Progenitor cell of endocrine pancreas (in vitro differentiated cells): ENCODE data around the gene CDK14. TPM values are rescaled to one million over a fixed set of nuclear protein-coding genes. Genes with fewer than 3 reads are reported as not detected.
A peak's percentile ranks its signal among the peaks of the same experiment; 100 is the strongest.
"Not testable (repeated sequence)": the region's sequence is repeated elsewhere in the genome, so short reads cannot be mapped to it uniquely, and the experiment has no call there.

ENCODE experiments used
- DNase-seq: peaks from one replicate; pipeline ENCODE4 v3.0.0; 2021; ENCODE audit warnings: low spot score; ENCODE audit not compliant: unreplicated experiment
- H3K27ac Mint-ChIP-seq: 2 replicates; pipeline ENCODE4 v1.8.0; 2021; ENCODE audit warnings: mild to moderate bottlenecking, moderate library complexity, mixed read lengths
- H3K27me3 Mint-ChIP-seq: 2 replicates; pipeline ENCODE4 v1.8.0; 2021; ENCODE audit warnings: mixed read lengths
- H3K36me3 Mint-ChIP-seq: 2 replicates; pipeline ENCODE4 v1.8.0; 2022; ENCODE audit warnings: mixed read lengths; ENCODE audit not compliant: insufficient read depth
- H3K4me1 Mint-ChIP-seq: 2 replicates; pipeline ENCODE4 v1.8.0; 2021; ENCODE audit warnings: low read depth, mixed read lengths
- H3K4me3 Mint-ChIP-seq: 2 replicates; pipeline ENCODE4 v1.8.0; 2021; ENCODE audit warnings: low read depth, mild to moderate bottlenecking, moderate library complexity, mixed read lengths
- H3K9me3 Mint-ChIP-seq: 2 replicates; pipeline ENCODE4 v1.8.0; 2021; ENCODE audit warnings: low read depth, mixed read lengths
- CTCF ChIP-seq: fragments of 200-600 bp; sonication (generic); IDR thresholded peaks from one replicate; pipeline ENCODE4 v1.5.0; 2021; ENCODE audit warnings: antibody characterized with exemption, mild to moderate bottlenecking; ENCODE audit not compliant: unreplicated experiment
- total RNA-seq: library from RNA; stranded (reverse); gene quantifications from 2 replicates; pipeline ENCODE4 v1.2.1, GENCODE V29; 2021

The CDK14 gene
- total RNA-seq, 1 donor from 2014 or later, result 117 TPM

- Mint-ChIP-seq H3K4me1 (peaks cover 54% of the 10 kb centered on the region), H3K36me3 (peaks cover 17% of the 10 kb centered on the region), H3K4me3 (peak overlapping the region; percentile 44), H3K27me3 (no peaks in the 10 kb centered on the region), H3K27ac (peak overlapping the region; percentile 86), H3K9me3 (peaks cover 12% of the 10 kb centered on the region)
- no peak for DNase-seq
- TF ChIP-seq CTCF, result no peak
Measured at GRCh38 chr7:90726120-90726519, 130.0 kb downstream of the CDK14 start.

GRCh38 chr7:90726623-90727022 lies 130.5 kb downstream of the CDK14 start:
- H3K9me3 Mint-ChIP-seq, result peaks cover 17% of the 10 kb centered on the region
- H3K4me1 Mint-ChIP-seq, result peaks cover 49% of the 10 kb centered on the region
- H3K27ac Mint-ChIP-seq, result peak overlapping the region; percentile 86
- no peaks in the 10 kb centered on the region for H3K27me3 Mint-ChIP-seq
- peaks cover 23% of the 10 kb centered on the region for H3K36me3 Mint-ChIP-seq
- no peak for DNase-seq
- peak overlapping the region; percentile 44 for H3K4me3 Mint-ChIP-seq
- no peak for TF ChIP-seq CTCF

- H3K27ac Mint-ChIP-seq, result peak overlapping the region; percentile 86
- H3K4me1 Mint-ChIP-seq, result peaks cover 46% of the 10 kb centered on the region
- no peak for DNase-seq
- no peak for TF ChIP-seq CTCF
- peaks cover 30% of the 10 kb centered on the region for H3K36me3 Mint-ChIP-seq
- peaks cover 20% of the 10 kb centered on the region for H3K9me3 Mint-ChIP-seq
- H3K4me3 Mint-ChIP-seq, result peak overlapping the region; percentile 44
- no peaks in the 10 kb centered on the region for H3K27me3 Mint-ChIP-seq
Measured at GRCh38 chr7:90727412-90727811, 131.3 kb downstream of the CDK14 start.

- Mint-ChIP-seq H3K4me3 (no peak overlapping the region), H3K36me3 (peaks cover 42% of the 10 kb centered on the region), H3K4me1 (peaks cover 40% of the 10 kb centered on the region), H3K9me3 (peaks cover 32% of the 10 kb centered on the region), H3K27me3 (no peaks in the 10 kb centered on the region), H3K27ac (peak overlapping the region; percentile 31)
- no peak for DNase-seq
- TF ChIP-seq CTCF, result no peak
Measured at GRCh38 chr7:90728568-90728967, 132.4 kb downstream of the CDK14 start.

GRCh38 chr7:90735611-90736280 lies 139.6 kb downstream of the CDK14 start:
- not testable (repeated sequence) for H3K27ac Mint-ChIP-seq, H3K4me3 Mint-ChIP-seq, H3K27me3 Mint-ChIP-seq, DNase-seq
- Mint-ChIP-seq H3K9me3 (peaks cover 34% of the 10 kb centered on the region), H3K36me3 (peaks cover 59% of the 10 kb centered on the region), H3K4me1 (peaks cover 14% of the 10 kb centered on the region)

GRCh38 chr7:90736316-90736715 lies 140.2 kb downstream of the CDK14 start:
- Mint-ChIP-seq H3K4me1 (peaks cover 14% of the 10 kb centered on the region), H3K9me3 (peaks cover 29% of the 10 kb centered on the region), H3K27me3 (no peaks in the 10 kb centered on the region), H3K36me3 (peaks cover 54% of the 10 kb centered on the region), H3K4me3 (no peak overlapping the region), H3K27ac (no peak overlapping the region)
- no peak for TF ChIP-seq CTCF
- no peak for DNase-seq
